GM18867 (cell line): Measurements from ENCODE around the gene CXCL14.
"Not testable (repeated sequence)": the region's sequence is repeated elsewhere in the genome, so short reads cannot be mapped to it uniquely, and the experiment has no call there.

Experiments used
- ATAC-seq: cut with Tn5 transposase; IDR thresholded peaks from one replicate; pipeline ENCODE4 v1.9.1; 2021; ENCODE audit warnings: mild to moderate bottlenecking, moderate library complexity; ENCODE audit not compliant: unreplicated experiment

CXCL14 gene

GRCh38 chr5:135545099-135545498 lies 33.7 kb downstream of the CXCL14 start:
- no peak for ATAC-seq

DNA sequence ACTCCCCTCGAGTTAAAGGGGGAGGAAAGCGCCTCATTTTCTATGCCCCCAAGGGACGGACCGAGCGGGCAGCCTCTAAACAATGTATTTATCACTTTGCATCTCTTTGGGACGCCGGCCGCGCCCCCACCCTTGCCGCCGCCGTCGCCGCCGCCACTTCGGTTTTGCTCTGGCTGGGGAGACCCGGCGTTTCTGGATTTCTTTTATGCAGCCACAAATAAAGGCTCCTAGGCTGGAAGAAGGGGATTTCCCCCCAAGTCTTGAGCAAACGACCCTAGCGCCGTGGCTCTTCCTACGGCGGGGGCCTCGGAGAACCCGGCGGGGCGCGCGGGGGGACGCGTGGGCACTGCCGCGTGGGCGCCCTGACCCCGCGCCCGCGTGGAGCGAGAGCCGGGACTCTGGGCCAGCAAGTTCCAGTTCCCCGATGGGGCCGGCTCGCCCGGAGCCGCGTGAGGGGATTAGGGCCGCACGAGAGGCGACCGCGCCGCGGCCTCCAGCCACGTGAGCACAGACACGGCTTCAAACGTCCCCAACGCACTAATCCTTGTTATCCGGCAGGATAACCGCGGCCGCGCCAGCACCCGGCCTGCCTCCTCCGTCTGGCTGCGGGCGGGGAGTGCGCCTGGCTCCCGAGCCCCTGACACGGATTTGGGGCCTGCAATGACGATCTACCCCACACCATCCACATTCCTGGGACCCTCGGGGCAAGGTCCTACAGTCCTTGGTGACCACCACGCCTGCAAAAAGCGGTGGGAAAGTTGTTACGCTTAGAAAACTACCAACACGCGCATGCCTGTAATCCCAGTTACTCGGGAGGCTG lies 35.1 kb downstream of the CXCL14 start:
- ATAC-seq: no peak

DNA sequence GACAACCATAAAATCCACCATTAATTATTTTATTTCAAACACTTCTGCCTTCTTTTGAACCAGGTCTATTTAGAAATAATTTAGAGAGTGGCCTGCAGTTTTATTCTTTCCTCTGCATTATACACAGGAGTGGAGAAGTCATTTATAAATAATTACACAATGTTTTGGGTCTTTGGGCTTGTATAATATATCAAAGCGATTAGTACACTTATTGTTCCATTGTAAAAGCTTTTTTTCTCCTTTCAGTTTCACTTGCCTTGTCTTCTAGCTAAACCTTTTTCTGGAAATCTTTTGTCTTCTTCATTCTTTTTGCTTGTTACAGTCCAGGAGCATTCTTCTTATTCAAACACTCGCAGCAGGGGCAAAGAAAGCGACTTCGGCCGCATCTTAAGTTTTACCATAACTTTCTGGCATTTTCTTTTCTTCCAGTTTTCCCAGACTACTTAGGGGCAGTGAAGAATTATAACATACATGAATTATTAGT lies 35.7 kb downstream of the CXCL14 start:
- ATAC-seq: no peak

GRCh38 chr5:135541807-135542502 lies 36.8 kb downstream of the CXCL14 start:
- ATAC-seq: no peak

GRCh38 chr5:135539430-135540005 lies 39.3 kb downstream of the CXCL14 start:
- no peak for ATAC-seq

GRCh38 chr5:135538261-135538660 lies 40.5 kb downstream of the CXCL14 start:
- ATAC-seq: no peak

DNA sequence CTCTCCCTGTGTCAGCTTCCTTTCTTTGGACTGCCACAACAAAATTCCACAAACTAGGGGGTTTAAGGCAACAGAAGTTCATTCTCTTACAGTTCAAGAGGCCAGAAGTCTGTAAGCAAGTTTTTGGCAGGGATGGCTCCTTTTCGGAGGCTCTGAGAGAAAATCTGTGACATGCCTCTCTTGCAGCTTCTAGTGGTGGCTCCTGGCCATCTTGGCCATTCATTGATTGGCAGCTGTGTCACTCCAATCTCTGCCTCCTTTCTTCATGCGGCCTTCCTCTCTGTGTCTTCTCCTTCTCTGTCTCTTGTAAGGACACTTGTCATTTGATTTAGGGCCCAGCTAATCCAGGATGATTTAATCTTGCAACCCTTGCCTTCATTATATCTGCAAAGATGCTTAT lies 41.0 kb downstream of the CXCL14 start:
- ATAC-seq: no peak

- ATAC-seq: no peak
Observed at GRCh38 chr5:135537271-135537670, 41.5 kb downstream of the CXCL14 start.

DNA sequence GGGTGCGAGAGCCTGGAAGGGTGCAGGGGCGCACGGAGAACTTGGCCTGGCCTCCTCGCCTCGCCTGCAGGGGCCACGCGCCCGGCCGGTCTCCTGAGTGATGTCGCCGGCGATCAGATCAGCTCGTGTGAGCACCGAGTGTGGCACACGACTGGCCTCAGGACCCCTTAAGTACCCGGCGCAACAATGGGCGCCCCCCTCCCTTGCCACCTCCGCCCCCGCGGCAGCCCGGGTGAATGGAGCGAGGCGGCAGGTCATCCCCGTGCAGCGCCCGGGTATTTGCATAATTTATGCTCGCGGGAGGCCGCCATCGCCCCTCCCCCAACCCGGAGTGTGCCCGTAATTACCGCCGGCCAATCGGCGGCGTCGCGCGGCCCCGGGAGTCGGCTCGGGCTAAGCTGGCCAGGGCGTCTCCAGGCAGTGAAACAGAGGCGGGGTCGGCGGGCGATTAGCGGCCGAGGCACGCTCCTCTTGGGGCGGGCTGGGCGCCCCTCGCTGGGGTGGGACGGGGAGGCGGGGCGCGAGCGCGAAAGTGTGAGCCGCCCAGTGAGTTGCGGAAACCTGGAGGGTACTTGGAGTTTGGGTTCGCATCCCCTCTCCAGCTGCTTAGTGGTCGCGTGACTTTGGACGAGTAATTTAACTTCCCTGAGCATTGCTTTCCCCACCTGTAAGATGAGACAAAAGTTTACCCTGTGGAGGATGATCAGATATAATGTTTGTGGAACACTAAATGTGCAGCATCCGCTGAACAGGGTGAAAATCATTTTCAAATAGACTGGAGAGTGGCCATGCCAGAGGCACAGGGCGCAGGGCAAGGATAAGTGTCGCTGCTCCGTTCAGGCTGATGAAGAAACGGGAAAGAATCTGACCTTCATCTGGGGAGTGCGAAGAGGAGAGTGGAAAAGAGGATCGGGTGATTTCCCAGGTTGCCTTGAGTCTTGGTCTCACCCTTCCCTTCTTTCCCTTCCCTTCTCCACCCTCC lies 42.7 kb downstream of the CXCL14 start, which contains the start of gene NEUROG1:
Gene NEUROG1, minus strand, starts transcription at position 145 of the 982 bp plus-strand sequence. CDS start 274 bp downstream, outside the sequence.
- no peak for ATAC-seq

- ATAC-seq: no peak
Observed at GRCh38 chr5:135535420-135535819, 43.4 kb downstream of the CXCL14 start.

GRCh38 chr5:135534609-135535419 lies 44.0 kb downstream of the CXCL14 start:
- no peak for ATAC-seq

GRCh38 chr5:135533794-135534193 lies 45.0 kb downstream of the CXCL14 start:
- no peak for ATAC-seq

DNA sequence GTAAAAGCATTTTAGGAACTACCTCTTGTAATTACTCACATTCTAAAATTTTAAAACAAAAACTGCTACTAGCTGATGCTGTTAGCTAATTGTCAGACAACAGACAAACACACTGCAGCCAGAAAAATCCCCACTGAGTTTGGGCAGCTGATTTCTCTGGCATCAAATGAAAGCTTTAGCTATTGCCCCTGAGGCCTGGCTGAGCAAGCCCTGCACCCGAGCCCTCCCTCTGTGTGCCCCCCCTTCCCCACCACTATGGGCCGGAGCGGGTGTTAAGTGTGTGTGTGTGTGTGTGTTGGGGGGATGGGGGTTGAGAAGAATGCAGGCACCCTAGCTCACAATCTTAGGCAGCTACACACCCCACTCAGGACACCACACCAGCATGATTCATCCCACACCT lies 45.5 kb downstream of the CXCL14 start:
- no peak for ATAC-seq

- ATAC-seq: not testable (repeated sequence)
Observed at GRCh38 chr5:135529576-135529975, 49.2 kb downstream of the CXCL14 start.

DNA sequence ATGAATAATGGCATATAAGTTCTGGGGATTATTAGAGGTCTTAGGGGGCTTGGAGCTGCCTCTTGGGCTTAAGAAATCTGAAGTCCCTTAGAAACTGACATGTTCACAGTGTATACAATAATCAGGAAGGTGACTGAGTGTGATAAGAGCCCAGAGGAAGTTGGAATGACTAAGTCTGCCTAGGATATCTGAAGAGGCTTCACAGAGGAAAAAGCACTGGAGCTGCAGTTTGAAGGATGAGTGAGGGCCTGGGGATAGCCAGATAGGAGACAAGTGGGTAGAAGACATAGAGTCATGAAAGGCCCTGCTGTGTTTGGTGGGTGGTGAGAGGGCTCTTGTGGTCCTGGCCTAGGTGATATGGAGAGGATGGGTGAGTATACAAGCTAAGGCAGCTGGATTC lies 51.9 kb downstream of the CXCL14 start:
- no peak for ATAC-seq

- no peak for ATAC-seq
Observed at GRCh38 chr5:135521964-135522363, 56.8 kb downstream of the CXCL14 start.
